GM12872 (cell line): ENCODE data around the gene OR3A3.

Experiments
- TF ChIP-seq, protein P1 (sequence below): IDR thresholded peaks from 3 replicates; pipeline ENCODE4 v1.5.1; 2011; ENCODE audit warnings: low read depth, mild to moderate bottlenecking, low read length, moderate library complexity; ENCODE audit not compliant: insufficient read depth

Gene OR3A3

DNA sequence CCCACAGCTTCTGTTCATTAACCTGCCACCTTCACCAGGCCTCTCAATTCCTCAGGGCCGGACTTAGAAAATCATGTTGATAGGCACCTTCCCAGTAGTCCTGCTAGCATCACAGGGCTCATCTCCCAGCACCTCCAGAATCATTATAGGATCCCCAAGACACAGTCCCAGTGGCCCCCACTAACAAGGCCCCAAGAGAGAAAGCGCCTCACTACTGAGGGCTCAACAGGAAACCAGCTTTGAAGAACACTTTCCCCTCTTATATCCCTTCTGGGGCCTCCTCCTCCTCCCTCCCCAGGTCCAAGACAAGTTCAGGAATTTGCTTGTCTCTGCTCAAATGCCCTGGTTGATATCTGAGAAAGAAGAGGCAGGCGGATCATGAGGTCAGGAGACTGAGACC lies at the start of gene OR3A3:
Gene OR3A3, plus strand, starts transcription at position 301 of the 400 bp plus-strand sequence.
- TF ChIP-seq, protein P1, sequence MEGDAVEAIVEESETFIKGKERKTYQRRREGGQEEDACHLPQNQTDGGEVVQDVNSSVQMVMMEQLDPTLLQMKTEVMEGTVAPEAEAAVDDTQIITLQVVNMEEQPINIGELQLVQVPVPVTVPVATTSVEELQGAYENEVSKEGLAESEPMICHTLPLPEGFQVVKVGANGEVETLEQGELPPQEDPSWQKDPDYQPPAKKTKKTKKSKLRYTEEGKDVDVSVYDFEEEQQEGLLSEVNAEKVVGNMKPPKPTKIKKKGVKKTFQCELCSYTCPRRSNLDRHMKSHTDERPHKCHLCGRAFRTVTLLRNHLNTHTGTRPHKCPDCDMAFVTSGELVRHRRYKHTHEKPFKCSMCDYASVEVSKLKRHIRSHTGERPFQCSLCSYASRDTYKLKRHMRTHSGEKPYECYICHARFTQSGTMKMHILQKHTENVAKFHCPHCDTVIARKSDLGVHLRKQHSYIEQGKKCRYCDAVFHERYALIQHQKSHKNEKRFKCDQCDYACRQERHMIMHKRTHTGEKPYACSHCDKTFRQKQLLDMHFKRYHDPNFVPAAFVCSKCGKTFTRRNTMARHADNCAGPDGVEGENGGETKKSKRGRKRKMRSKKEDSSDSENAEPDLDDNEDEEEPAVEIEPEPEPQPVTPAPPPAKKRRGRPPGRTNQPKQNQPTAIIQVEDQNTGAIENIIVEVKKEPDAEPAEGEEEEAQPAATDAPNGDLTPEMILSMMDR = no peak

DNA sequence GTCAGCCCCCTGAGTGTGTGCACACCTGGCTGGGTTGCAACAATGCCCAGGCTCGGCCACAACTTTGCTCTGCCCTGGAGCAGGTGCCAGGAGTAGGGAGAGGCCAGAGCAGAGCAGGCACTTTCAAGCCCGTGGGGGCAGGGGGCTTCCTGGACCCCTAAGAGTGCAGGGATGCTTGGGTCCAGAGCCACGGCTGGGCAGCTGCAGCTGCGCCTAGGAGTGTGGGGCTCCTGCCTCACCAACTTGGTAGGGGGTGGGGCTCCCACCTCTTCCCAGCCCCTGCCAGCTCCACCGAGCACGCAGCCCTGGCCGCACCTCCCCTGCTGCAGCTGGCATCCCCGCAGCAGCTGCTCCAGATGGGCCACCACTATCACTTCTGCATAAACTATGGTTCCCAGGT lies 32.8 kb upstream of the OR3A3 start:
- TF ChIP-seq, protein P1 = no peak

DNA sequence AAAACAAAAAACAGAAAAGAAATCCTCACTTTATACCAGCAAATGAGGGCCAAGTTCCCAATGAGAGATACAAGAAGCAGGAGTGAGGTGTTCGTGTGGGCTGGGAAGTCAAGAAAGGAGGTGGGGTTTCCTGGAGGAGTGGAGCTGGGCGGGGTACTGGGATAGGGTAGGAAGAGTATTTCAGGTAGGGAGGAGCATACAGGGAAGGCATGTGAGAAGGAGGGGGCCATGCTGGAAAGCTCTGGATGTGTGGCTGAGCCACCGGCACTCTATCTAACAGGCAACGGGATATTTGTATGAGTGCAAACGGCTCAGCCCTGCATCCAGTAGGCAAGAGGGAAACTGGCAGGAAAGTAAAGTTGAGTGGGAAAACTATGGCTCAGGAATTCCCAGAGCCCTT lies 29.2 kb upstream of the OR3A3 start:
- TF ChIP-seq, protein P1 = no peak

DNA sequence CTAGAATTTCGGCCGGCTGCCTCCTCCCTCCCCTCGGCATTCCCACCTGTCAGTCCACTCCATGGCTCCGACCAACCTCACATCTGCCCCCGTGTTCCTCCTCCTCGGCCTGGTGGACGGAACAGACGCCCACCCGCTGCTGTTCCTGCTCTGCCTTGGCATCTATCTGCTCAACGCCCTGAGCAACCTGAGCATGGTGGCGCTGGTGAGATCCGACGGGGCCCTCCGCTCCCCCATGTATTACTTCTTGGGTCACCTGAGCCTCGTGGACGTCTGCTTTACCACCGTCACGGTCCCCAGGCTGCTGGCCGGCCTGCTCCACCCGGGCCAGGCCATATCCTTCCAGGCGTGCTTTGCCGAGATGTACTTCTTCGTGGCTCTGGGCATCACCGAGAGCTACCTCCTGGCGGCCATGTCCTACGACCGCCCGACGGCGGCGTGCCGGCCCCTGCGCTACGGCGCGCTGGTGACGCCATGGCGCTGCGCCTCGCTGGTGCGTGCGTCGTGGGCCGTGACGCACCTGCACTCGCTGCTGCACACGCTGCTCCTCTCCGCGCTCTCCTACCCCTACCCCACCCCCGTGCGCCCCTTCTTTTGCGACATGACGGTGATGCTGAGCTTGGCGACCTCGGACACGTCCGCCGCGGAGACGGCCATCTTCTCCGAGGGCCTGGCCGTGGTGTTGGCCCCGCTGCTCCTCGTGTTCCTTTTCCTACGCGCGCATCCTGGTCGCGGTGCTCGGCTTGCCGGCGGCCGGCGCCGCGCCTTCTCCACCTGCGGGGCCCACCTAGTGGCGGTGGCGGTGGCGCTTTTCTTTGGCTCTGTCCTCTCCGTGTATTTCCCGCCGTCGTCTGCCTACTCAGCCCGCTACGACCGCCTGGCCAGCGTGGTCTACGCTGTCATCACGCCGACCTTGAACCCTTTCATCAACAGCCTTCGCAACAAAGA lies 25.0 kb upstream of the OR3A3 start, which contains the start of gene OR3A2:
Gene OR3A2, minus strand, starts transcription at position 440 of the 948 bp plus-strand sequence.
- TF ChIP-seq, protein P1 = no peak

DNA sequence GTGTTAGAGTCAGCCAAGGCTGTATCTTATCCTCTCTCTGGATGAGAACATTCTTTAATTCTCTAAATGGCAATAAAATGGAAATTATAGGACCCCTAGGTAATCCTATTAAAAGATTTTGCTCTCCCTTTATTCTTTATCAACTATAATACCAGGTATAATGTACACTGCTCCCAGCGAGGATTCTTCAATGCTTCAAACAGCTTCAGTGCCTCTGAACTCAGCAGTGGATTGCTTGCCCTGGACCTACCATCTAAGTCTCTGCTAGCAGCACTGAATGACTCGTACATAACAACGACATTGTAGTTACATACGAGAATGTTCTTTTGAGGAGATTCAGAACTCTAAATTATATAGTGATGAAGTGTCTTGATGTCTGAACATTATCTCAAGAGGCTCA lies 21.4 kb upstream of the OR3A3 start:
- TF ChIP-seq, protein P1 = no peak

DNA sequence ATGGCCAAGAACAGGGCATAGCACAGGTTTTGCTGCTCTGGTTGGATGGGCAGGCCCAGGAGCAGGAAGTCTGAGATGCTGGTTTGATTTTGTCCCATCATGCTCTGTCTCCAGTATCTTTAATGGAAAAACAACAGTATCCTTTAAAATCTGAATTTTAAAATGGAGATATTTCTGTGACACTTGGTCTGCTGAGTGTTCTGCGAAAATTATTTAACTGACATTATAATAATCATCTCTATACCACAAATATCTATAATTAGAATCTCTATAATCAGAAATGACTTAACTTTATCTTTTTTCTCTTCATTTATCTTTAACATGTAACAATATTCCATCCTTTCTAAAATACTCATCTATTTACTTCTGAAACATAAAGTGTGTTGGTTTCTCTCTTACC lies 12.9 kb upstream of the OR3A3 start, which contains the start of gene OR1E1:
Gene OR1E1, minus strand, starts transcription at position 101 of the 400 bp plus-strand sequence. Its CDS starts 0 bp downstream, at position 101.
- TF ChIP-seq, protein P1 = no peak

DNA sequence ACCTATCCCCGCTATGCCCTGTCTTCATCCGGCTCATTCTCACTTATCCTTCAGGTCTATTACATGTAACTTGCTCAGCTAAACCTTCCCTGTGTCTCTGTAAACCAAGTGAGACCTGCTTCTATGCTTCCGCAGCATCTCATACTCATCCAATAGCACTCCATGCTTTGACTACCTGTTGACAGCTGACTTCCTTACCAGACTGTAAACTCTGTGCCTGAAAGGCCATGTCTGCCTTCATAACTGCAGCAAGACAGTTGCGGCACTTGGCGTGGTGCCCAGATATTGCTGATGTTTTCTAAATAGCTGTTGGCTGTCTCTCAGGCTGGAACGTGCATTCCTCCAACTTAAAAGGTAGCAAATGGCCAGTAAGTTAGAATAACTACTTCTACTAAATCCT lies 11.1 kb upstream of the OR3A3 start:
- TF ChIP-seq, protein P1 = no peak
